Measurements from ENCODE around the gene CYP1A2. TPM values are rescaled to one million over a fixed set of nuclear protein-coding genes. Genes with fewer than 3 reads are reported as not detected.

The CYP1A2 gene
- total and polyA plus RNA-seq, 7 donors: 0.03 TPM; not detected in 6

DNA sequence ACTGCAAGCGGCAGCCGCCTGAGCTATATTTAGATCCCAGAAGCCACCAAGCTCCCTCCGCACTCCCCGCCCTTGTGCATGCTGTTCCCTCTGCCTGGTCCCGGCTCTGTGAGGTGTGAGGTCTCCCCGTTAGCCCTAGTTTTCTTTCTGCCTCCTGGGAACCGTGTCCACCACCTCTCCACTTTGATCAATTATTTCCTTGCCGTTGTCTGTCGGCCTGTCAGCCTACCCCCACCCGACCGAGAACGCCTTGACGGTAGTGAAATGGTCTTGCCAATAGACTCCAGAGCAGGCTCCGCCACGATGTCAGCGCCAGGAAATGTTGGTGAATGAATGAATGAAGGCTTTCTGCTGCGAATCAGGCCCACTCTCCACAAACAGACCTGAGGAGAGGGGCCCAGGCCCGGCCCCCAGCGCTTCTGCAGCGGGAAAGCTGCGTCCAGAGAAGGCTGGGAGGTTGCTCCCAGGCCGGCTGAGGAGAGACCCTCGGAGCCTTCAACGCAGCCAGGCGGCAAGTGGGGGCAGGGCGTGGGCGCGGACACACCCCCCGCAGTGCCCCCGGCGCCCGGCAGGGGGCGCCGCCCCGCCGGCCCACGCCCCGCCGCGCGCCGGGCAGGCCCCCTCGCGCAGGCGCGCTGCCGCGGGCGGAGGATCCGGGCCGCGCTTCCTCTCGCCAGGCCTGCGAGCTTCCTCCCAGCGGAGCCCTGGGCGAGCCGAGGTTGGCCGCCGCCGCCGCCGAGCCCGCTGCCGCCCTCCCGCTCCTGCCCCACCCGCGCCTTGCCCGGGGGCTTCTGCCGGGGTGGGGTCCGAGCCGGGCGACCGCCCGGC lies 33.0 kb downstream of the CYP1A2 start, which contains the start of gene CSK:
Gene CSK, plus strand, starts transcription at position 650 of the 828 bp plus-strand sequence. CDS start 16,218 bp downstream, outside the sequence.
- DNase-seq: peak; percentile 82 to 90

DNA sequence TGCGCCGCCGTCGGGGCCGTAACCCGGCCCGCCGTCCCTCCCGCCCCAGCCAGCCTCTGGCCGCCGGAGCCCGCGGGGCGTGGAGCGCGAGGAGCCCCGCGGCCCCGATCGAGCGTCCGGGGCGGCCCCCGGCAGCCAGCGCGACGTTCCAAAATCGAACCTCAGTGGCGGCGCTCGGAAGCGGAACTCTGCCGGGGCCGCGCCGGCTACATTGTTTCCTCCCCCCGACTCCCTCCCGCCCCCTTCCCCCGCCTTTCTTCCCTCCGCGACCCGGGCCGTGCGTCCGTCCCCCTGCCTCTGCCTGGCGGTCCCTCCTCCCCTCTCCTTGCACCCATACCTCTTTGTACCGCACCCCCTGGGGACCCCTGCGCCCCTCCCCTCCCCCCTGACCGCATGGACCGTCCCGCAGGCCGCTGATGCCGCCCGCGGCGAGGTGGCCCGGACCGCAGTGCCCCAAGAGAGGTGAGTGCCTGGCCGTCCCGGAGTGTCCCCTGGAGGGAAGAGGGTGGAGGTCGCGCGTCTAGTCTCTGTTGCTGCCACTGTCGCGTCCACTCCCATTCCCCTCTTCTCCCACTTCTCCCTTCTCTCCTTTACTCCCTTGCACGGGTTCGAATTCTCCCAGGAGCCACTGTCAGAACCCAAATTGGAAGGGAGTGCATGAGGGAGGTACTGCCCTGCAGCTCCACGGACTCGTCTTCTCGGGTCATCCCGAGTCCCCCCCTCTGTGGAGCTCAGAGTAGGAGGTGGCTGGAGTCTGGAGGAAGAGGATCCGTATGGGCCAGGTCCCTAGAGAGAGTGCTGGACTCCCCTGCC lies 33.8 kb downstream of the CYP1A2 start:
- Histone ChIP-seq H3K4me3 (peak overlapping the region; percentile 86), H3K27me3 (ENCODE audit: insufficient read depth in 3 of 3, low read length in 2 of 3) (no peaks in the 10 kb centered on the region), H3K9me3 (no peaks in the 10 kb centered on the region), H3K4me1 (peaks cover 56% of the 10 kb centered on the region), H3K36me3 (ENCODE audit: insufficient read depth in 1 of 2, low read depth in 1 of 2) (no peaks in the 10 kb centered on the region), H3K27ac (peak overlapping the region; percentile 79)
- WGBS, 3 donors: 0 to 1% (median 1%) methylated on average over 27 to 72 of the region's 72 CpGs
- DNase-seq (peak; percentile 57 to 73), ATAC-seq (peak; percentile 3 to 26 (median 14))
- intact Hi-C loops (cut with DNase I): loop anchor here (1.0 to 5.0 kb wide), 4 partner anchors 18 to 155 kb away; partner anchors contain the start of gene COX5A (in 1 of the 2)
- TF ChIP-seq, protein P1, sequence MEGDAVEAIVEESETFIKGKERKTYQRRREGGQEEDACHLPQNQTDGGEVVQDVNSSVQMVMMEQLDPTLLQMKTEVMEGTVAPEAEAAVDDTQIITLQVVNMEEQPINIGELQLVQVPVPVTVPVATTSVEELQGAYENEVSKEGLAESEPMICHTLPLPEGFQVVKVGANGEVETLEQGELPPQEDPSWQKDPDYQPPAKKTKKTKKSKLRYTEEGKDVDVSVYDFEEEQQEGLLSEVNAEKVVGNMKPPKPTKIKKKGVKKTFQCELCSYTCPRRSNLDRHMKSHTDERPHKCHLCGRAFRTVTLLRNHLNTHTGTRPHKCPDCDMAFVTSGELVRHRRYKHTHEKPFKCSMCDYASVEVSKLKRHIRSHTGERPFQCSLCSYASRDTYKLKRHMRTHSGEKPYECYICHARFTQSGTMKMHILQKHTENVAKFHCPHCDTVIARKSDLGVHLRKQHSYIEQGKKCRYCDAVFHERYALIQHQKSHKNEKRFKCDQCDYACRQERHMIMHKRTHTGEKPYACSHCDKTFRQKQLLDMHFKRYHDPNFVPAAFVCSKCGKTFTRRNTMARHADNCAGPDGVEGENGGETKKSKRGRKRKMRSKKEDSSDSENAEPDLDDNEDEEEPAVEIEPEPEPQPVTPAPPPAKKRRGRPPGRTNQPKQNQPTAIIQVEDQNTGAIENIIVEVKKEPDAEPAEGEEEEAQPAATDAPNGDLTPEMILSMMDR (IDR thresholded peaks at IDR 0.05): no peak

More for the DNA sequence above, 33.0 kb downstream of the CYP1A2 start, which contains the start of gene CSK:
- intact Hi-C loops (cut with DNase I): loop anchor here (1.0 to 5.0 kb wide), 4 partner anchors 19 to 156 kb away; partner anchors contain the start of gene COX5A (in 1 of the 2)
- 1% methylated on average over 27 to 74 of the region's 74 CpGs for WGBS, 3 donors
- Histone ChIP-seq H3K27ac (peak within 1 kb of the TSS; percentile 79), H3K36me3 (ENCODE audit: insufficient read depth in 1 of 2, low read depth in 1 of 2) (no peaks in the 10 kb centered on the region), H3K4me1 (peaks cover 47% of the 10 kb centered on the region), H3K4me3 (peak within 1 kb of the TSS; percentile 86), H3K9me3 (no peaks in the 10 kb centered on the region), H3K27me3 (ENCODE audit: insufficient read depth in 3 of 3, low read length in 2 of 3) (no peaks in the 10 kb centered on the region)
- ATAC-seq: peak; percentile 69 to 72 (median 70)
- TF ChIP-seq, protein P1 (IDR thresholded peaks at IDR 0.05): peak; percentile 85

DNA sequence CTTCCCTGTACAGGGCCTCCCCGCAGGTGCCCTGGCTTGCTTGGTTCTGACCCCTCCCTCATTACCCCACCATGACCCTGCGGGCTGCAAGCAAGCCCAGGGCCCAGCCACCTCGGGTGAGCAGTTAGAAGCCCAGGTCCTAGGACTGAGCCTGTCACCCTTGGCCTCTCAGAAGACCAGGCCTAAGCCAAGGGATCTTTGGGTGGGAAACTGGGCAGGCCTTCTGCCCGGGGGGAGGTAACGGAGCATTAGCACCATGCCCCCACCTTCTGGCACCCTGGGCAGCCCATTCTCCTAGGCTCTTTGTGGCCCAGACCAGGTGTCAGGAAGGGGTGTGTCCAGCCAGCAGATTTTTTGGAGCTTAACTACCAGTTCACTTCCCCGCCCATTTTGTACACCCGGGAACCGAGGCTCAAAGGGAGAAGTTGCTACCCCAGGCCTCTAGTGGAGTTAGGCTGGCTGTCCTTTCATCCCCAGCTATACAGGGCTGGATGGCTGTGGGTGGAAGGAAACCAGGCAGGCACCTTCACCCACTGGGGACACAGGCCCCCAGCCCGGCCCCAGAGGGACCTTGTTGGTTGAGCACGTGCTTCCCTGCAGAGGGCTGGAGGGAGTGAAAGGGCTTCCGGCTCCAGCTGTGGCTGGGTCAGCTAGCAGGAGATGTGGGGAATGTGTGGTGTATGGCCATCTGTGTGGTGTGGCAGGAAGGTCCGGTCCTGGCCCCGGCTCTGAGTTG lies 34.6 kb downstream of the CYP1A2 start:
- 10 to 16% (median 12%) methylated on average over 12 to 13 of the region's 13 CpGs for WGBS, 3 donors
- peak overlapping the region; percentile 79 for H3K27ac ChIP-seq
- TF ChIP-seq, protein P1 (IDR thresholded peaks at IDR 0.05): no peak
- intact Hi-C loops (cut with DNase I): loop anchor here in 1 of 2 donors (2.0 to 5.0 kb wide), 3 partner anchors 18 to 154 kb away; partner anchors contain the start of gene COX5A
- H3K27me3 ChIP-seq (ENCODE audit: insufficient read depth in 3 of 3, low read length in 2 of 3): no peaks in the 10 kb centered on the region
- H3K9me3 ChIP-seq: no peaks in the 10 kb centered on the region
- peak in 1 of 2 donors; percentile 57 for DNase-seq
- no peaks in the 10 kb centered on the region for H3K36me3 ChIP-seq (ENCODE audit: insufficient read depth in 1 of 2, low read depth in 1 of 2)
- peak overlapping the region; percentile 86 for H3K4me3 ChIP-seq
- H3K4me1 ChIP-seq: peaks cover 63% of the 10 kb centered on the region
- ATAC-seq: peak in 2 of 4 donors; percentile 1 to 6

DNA sequence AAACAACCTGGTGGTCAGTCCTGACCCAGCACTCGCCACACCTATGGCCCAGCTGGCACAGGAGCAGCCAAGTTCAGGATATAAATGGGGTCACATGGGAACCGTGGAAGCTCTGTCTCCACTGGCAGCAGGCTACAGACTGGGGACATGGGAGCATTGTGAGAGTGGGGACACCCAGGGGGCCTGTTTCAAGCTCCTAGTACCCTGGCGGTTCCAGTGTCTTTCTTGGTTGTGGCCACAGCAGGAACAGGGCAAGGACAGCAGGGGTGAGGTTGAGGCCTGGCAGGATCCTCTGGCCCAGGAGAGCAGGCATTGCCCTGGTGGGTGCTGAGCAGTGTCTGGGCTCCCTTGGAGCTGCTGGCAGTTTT lies 35.1 kb downstream of the CYP1A2 start:
- Histone ChIP-seq H3K36me3 (ENCODE audit: insufficient read depth in 1 of 2, low read depth in 1 of 2) (no peaks in the 10 kb centered on the region), H3K4me1 (peaks cover 69% of the 10 kb centered on the region), H3K9me3 (no peaks in the 10 kb centered on the region), H3K4me3 (peak overlapping the region; percentile 86), H3K27ac (peak overlapping the region; percentile 79), H3K27me3 (ENCODE audit: insufficient read depth in 3 of 3, low read length in 2 of 3) (no peaks in the 10 kb centered on the region)
- TF ChIP-seq, protein P1 (IDR thresholded peaks at IDR 0.05): no peak
- DNase-seq: no peak
- peak in 3 of 4 donors; percentile 7 to 18 (median 9) for ATAC-seq
- WGBS, 3 donors: 22 to 42% (median 24%) methylated on average over 3 of the region's 3 CpGs
- intact Hi-C loops (cut with DNase I): loop anchor here in 1 of 2 donors (2.0 to 5.0 kb wide), 3 partner anchors 17 to 154 kb away; partner anchors contain the start of gene COX5A
